HCT116 (cell line): ENCODE data around the gene ABCG8.

Experiments
- CEBPB ChIP-seq: IDR thresholded peaks from 2 replicates; pipeline ENCODE4 v1.6.1; 2012; ENCODE audit warnings: low read depth
- EZH2 ChIP-seq: fragments of 200-600 bp; sonication (generic); IDR thresholded peaks from 2 replicates; pipeline ENCODE4 v1.6.1; 2017; ENCODE audit warnings: antibody characterized with exemption, mixed run types
- JUND ChIP-seq: IDR thresholded peaks from 2 replicates; pipeline ENCODE4 v1.6.1; 2012
- TF ChIP-seq, protein P1 (sequence below), 3 experiments: fragments of 200-600 bp in 1 of 3; sonication (generic) in 1 of 3; IDR thresholded peaks in 2 of 3; conservative IDR thresholded peaks in 1 of 3; 2 replicates each; pipeline ENCODE4 v1.5.1; 2012 to 2017; ENCODE audit warnings: low read depth in 2 of 3, low read length in 2 of 3, antibody characterized with exemption in 1 of 3, borderline replicate concordance in 1 of 3, control low read depth in 1 of 3, mild to moderate bottlenecking in 1 of 3, mixed read lengths in 1 of 3, mixed run types in 1 of 3, moderate library complexity in 1 of 3; ENCODE audit not compliant: insufficient read depth in 1 of 3
- TF ChIP-seq, protein P2 (sequence below): IDR thresholded peaks from 2 replicates; pipeline ENCODE4 v1.6.1; 2012

DNA sequence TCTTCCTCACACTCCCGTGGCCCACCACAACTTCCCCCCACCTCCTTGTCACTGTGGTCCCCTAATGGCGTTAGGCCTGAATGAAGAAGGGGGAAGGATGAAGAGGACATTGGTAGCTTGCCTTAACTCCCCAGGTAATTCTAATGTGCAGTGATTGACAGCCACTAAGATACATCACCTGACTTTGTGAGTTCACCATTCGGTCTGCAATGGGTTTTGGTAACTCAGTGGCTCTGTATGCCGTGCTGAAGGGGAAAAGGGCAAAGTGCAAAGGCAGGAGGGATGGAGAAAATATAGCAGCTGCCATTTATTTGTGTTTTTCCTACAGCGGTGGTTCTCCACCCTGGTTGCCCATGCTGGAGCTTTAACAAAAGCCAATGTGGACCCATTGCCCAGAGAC is 42.2 kb downstream of the ABCG8 start:
- TF ChIP-seq CEBPB (no peak), JUND (no peak), EZH2 (no peak)
- TF ChIP-seq, protein P1, sequence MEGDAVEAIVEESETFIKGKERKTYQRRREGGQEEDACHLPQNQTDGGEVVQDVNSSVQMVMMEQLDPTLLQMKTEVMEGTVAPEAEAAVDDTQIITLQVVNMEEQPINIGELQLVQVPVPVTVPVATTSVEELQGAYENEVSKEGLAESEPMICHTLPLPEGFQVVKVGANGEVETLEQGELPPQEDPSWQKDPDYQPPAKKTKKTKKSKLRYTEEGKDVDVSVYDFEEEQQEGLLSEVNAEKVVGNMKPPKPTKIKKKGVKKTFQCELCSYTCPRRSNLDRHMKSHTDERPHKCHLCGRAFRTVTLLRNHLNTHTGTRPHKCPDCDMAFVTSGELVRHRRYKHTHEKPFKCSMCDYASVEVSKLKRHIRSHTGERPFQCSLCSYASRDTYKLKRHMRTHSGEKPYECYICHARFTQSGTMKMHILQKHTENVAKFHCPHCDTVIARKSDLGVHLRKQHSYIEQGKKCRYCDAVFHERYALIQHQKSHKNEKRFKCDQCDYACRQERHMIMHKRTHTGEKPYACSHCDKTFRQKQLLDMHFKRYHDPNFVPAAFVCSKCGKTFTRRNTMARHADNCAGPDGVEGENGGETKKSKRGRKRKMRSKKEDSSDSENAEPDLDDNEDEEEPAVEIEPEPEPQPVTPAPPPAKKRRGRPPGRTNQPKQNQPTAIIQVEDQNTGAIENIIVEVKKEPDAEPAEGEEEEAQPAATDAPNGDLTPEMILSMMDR (IDR thresholded peaks at IDR 0.05 in 2 of 3, conservative IDR thresholded peaks at IDR 0.05 in 1 of 3; ENCODE audit: borderline replicate concordance in 1 of 3, insufficient read depth in 1 of 3, low read depth in 2 of 3, low read length in 2 of 3): no peak
- TF ChIP-seq, protein P2, sequence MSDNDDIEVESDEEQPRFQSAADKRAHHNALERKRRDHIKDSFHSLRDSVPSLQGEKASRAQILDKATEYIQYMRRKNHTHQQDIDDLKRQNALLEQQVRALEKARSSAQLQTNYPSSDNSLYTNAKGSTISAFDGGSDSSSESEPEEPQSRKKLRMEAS: no peak
